Activated T-cell treated with anti-CD3 and anti-CD28 coated beads for 1 hour (primary cell): Measurements from ENCODE around the gene HOXC11.

Experiments used
- DNase-seq: peaks from one replicate; pipeline ENCODE4 v3.0.0-alpha.2; 2020; ENCODE audit warnings: low read depth

The HOXC11 gene

DNA sequence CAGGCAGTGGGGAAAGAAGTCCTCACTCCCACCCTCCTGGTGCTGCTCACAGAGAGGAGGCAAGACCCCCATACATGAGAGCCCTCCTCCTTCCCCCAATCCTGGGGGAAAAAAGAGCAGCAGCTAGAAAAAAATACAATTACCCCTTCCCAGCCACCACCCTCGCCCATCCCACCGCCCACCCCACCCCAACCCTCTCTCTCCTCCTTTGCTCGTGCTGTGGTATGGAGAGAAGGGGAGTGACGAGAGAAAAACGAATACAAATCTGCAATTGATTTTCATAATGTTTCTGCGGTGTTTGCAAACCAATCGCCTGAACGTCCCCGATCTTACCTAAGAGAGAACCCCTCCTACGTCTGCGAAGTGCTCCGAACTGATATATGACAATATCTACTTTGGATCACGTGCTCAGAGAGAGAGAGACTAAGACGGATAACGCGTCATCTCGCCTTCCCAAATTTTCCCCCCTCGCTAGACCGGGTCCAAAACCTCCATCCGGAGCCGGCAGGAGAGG lies at the start of gene HOXC11:
Gene HOXC11, plus strand, starts transcription at position 405 of the 514 bp plus-strand sequence. CDS start 116 bp downstream, outside the sequence.
- no peak for DNase-seq

DNA sequence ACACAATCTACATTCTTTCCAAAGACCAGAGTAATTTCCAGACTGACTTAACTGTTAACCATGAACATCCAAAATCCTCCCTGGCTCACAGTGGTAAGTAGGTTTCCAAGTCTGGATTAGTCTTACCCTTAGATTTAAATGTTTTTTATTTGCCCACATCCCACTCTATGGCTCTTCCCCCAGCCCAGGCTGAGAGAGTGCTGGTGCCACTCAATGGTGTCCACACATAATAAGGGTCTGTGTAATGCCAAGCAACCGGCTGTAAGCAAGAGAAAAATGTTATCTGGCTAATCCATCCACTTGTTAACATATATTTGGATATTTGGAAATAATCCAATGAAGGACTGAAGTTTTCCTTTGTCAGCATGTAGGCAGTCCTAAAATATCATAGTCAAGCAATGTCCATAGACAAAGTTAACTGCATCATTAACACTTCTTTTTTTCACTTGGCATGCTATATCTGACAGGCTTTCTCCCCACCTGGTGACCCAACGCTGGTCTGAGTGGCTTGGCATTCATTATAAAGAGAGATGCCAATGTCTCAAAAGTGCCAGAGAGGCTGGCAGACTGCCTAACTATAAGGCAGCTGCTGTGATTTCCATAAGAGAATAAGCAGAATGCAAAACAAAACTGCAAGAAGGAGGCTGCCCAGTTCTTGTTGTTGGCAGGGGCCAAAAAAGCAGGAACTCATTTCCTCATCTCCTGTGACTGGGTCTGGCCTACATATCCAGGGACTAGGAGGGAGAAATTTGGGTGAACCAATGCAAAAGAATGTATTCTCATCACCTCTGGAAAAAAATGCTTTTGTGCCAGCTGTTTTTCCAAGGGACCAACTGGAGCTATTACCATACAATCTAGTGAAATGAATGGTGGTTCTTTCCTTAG lies 48.2 kb upstream of the HOXC11 start:
- no peak for DNase-seq

DNA sequence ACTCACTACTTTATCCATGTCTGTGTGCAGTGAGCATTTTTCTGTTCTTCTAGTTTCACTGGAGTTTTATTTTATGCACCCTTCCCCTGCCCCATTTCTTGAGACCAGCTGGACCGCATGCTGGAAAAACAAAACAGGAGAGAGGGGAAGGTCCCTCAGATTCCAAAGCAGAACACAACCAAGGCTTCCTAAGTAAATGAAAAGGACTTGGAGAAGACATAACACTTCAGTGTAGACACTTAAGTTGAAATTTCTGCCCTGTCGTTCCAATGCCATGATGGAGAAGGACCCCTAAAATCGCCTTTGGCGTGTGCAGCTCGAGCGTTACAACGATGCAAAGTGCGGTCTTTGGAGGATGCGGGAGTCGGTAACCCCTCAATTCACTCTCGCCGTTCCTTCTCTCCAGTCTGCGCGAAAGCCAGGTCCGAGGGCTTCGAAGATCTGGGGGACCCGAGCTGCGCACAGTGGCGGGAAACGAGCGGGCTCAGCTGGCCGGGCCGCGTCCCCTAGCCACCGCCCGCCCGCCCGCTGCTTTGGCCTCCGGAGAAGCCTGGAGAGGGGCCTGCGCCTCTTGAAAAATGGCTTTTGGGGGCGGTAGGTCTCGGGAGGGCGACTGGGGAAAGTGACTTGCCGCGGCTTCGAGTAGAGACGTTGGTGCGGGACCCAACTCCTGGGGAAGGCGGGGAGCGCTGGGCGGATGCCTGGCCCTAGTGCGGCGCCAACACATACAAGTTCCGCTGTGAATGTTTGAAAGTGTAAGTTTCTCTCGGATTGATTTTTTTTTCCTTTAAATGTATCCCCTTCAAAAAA lies 45.5 kb upstream of the HOXC11 start:
- DNase-seq, result no peak

DNA sequence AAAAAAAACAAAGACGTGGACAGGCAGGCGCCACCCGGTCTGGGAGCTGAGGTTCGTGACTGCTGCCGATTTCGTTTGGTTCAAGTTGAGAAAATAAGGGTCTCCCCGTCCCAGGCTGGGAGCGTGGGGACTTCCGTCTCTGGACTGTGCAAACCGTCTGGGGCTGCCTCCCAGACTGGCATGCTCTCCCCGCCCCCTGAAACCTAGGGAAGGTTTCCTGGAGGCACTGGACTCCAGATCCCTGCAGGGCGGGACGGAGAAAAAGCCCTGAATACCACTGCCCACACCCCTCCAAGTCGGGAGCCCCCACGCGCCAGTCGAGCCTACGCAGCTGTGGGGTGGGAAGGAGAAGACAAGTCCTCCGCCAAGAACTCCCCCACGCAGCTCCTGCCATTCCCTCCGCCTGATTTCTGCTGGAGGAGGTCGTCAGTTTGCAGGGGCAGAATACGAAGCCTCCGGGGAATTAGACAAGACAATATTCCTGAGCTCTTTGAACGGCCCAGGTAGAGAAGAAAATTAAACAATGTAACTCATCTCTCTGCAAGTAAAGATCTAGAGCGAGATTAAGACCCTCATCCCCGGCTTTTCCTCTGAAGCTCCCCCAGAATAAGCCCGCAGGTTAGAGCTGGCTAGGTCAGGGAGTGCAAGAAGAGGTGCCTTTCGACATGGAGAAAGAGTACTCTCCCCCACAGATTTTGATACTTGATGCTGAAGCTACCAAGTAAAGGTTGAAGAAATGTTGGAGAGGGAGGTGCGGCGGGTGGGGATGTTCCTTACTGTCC lies 44.7 kb upstream of the HOXC11 start:
- DNase-seq, result no peak

DNA sequence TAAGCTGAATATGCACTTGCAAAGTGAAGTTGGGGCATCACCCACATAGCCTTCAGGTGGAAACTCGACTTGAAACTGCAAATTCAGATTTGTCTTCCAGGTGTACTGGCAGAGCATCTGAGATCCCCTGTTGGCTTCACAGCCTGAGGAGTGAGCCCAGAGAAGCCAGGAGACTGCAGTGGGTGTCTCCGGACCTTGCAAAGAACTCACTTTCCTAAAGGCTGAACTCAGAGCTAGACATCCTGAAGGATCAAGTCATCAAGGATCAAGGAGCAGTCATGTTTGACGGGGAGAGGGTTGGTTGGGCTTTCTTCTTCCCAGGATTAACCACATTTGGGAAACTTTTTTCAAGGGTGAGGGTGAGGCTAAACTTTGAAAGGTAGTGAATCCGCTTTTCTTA lies 43.4 kb upstream of the HOXC11 start:
- no peak for DNase-seq

DNA sequence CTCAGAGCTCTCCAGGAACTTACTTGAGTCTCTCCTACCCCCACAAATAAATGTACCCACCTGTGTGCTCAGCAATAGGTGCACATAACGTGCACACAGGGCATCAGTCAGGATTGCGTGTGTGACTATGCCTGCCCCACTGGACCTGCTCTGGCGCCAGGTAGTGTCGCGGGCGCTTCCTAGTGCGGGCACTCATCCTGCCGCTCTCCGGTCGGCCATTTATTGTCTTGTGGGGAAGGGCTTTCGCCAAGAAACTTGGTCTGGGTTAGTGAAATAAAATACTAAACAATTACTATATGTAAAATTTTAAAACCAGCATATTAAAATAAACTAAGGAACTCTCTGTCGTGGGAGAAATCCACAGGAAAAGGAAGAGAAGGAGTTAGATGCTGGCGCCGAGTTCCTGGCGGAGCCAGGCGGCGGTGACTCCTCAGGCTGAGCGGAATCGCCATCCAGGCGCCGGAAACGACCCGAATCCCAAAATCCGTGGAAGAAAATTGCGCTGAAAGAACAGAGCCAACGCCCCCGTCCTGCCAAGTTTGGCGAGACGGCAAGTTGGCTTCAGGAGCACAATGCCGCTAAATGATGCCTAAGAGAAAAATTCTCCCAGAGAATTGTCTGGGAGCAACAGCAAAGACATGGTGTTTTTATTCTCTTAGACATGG lies 42.2 kb upstream of the HOXC11 start:
- DNase-seq, result no peak

DNA sequence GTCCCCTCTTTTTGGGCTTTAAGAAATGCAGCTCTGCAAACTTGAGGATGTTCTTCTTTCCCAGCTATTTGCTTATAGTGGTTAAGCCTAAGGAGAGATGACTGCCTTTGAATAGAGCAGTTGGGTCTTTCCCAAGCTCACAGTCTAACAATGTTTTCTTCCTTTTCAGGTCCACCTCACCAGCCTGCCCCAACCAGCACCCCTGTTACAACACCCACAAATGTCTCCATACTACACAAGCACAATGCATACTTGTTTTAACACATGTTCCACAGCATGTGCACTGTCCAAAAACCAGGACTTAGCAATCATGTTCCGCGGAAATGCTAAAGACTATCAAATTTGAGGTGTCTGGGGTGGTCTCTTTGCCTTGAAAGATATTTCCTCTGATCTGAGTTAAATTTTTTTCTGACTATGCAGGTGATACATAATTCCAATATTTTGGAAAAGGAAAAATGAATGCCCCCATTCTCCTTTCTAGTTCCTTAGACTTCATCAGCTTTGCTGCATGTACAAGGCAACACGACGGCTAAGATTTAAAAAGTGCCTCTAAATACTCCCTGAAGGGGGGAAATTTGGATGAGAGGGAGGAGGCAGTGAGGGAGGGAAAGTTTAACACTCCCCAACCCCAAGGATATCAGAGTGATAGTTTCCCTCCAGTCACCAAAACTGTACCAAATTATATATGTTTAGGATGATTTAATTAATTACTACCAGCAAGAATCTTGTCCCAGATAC lies 40.9 kb upstream of the HOXC11 start:
- no peak for DNase-seq

DNA sequence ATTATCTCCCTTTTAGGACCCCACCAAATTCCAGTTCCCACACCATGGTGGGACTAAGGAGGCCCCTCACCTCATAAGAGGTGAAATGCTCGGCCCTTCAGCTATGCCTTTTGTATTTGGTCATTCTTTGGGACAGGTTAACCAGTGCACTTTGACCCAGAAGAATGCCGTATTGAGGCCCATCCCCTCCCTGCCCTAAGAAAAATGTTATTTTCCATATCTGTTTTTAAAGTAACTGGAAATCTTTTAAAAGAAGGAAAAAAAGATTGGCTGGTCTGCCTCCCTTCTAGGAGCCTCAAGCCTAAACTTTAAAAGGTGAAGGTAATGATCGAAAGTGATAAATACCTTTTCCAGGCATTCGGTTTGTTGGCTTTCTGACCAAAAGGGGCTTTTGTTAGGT lies 40.0 kb upstream of the HOXC11 start:
- DNase-seq, result no peak

DNA sequence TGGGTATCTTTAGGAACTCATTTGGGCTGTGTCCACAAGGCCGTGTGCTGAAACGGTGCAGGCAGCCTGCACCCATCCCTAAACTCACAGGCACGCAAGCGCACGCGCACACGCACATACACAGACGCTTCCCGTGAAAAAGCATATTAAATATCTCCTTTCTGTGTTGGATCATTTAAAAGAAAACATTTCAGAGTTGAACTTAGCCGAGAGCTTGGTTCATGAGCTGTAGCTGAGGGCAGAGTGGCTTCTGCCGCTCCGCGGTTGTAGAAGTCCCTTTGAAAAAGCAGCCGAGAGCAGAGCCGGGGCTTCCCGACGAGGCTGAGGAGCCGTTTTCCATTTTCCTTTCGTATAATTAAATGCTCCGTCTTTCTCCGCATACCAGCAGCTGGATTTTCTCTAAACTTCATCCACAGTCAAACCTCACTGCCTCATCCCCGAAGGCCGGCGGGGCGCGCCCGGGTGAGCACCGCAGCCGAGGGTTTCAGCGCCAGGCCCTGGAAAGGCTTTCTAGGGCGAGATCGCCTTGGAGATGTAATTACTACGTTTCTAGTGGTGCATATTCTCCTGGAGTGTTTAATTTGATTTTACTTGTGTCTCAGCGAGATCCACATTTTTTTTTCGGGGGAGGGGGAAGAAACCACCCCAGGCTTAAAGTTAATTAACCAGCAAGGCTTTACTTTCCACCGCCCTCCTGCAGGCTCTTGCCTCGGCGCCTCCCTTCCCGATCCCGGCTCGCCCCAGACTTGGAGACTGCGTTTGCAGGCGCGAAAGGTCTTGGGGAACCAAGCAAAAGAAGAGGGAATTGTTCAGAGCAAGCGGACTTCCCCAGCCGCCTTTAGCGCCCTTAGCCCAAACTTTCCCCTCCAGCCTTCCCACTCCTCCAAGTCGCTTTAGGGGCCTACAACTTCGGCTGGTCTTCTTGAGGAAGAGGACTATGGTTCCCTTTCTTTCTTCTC lies 37.3 kb upstream of the HOXC11 start:
- no peak for DNase-seq

DNA sequence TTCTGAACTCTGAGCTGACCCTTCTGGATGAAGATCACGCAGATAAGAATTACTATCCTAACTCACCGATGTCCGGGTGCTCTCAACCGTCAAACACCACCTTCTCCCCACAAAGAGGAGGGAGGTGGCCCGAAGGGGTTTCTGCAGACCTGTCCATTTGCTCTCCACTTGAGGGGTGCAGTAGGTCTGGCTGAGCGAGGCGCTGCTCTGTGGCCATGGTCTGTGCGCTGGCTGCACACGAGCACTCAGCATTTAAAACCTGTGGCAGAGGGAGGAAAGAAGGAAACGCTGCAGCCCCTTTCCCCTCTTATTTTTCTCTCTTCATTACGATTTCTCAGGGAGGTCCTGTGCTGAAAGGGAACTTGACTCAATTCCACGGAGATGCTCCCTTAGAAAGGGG lies 35.8 kb upstream of the HOXC11 start:
- no peak for DNase-seq

DNA sequence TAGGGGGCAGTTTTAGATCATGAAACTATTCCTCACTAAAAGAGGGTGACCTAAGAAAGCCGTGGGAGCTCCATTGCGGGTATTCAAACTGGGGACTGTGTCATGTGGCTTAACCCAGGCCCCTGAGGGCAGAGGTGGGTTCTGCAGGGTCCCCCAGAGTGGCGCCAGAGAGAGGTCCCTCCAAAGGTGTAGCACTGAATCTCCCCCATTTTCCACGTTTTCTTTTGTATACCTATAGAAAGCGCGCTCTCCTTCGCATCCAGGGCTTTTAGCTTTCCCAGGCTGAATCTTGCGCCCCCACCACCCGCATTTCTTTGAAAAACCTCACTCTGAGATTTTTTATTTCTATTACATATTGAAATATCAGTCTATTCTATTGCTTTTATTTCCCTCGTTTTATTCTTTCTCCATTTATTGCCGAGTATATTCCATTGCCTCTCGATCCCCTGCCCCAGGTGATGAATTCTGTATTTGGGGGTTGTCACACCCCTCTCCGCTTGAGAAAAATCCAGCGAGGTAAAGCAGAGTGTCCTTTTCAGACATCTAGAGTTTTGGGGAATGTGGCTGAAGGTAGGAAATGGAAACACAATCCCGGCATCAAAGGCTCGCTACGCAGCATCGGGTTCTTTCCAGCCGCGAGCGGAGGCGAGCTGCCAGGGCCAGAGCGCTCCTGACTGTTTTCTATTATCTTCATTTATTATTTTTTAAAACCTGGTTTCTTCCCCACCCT lies 35.2 kb upstream of the HOXC11 start:
- no peak for DNase-seq

DNA sequence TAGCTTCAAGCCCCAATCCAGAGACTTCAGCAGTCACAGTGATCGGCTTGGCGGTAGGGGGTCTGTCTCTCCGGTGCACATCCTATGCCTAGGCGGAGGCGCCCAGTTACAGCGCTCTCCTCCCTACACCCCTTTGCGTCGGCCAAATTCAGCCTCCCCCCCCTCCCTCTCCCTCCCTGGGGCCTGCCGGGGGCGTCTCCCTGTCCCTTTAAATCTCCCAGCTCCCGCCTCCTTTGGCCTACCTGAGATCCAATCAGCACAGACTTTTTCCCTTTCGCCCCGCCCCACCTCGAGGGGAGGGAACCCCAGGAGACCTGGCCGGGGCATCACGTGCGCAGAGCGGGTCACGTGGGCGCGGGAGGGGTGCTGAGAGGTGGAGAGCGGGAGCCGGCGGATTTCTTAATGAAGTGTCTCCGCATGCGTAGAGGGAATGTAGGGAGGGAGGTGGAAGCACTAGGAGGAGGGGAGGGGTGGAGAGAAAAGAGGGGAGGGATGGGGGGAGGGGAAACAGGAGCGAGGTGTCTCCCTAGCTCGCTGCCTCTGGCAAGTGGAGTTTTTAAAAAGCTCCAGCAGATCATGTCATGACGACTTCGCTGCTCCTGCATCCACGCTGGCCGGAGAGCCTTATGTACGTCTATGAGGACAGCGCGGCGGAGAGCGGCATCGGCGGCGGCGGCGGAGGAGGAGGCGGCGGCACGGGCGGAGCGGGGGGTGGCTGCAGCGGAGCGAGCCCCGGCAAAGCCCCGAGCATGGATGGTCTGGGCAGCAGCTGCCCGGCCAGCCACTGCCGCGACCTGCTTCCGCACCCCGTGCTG lies 34.4 kb upstream of the HOXC11 start, which contains the start of gene HOXC13:
Gene HOXC13, plus strand, starts transcription at position 506 of the 815 bp plus-strand sequence. Its CDS starts 76 bp downstream, at position 582.
- DNase-seq, result no peak

DNA sequence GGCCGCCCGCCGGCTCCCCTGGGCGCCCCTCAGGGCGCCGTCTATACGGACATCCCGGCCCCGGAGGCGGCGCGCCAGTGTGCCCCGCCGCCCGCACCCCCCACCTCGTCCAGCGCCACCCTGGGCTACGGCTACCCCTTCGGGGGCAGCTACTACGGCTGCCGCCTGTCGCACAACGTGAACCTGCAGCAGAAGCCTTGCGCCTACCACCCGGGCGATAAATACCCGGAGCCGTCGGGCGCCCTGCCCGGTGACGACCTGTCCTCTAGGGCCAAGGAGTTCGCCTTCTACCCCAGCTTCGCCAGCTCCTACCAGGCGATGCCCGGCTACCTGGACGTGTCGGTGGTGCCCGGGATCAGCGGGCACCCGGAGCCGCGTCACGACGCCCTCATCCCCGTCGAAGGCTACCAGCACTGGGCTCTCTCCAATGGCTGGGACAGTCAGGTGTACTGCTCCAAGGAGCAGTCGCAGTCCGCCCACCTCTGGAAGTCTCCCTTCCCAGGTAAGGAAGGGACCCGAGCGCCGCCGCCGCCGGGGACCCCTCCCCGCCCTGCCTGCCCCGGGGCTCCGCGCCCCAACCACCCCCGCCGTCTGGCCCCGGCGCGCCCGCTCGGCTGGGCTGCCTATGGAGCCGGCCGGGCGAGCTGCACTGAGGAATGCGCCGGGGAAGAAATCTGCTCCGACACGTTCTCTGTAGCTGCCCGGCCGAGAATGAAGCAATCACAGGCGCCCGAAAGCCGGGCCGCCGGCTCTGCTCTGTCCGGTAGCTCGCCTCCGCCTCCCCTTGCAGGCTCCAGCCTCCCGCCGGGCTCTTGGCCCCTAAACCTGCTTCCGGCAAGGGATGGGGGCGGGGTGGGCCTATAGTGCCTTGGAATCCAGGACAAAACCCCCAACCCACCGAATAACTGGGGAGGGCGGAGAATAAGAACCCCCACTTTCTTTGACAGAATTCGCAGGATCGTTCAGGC lies 33.5 kb upstream of the HOXC11 start:
- DNase-seq, result no peak

DNA sequence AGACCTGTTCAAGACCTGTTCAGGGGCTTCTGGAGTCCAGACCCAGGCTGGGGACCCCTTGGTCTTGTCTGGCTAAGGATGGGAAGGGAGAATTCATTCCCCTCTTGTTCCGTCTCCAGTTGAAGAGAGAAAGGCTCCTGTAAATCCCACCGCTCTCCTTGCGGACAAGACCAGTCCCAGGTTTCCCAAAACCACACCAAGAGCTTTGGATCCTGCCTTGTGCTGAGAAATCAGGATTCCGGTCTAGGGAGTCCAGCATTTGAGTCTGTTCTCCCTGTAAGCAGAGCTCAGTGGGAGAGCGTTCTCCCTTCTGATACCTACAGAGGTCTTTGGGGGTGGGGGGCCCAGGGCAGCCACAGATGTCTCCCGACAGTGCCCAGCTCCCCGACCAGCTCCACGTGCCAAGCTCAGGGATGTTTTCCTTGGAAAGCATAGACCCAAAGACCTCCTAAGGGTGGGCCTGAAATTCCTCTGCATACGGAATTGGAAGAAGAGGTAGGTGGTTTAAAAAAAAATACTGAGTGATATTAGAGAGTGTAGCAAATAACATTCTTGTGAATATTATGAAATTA lies 32.4 kb upstream of the HOXC11 start:
- DNase-seq, result no peak

DNA sequence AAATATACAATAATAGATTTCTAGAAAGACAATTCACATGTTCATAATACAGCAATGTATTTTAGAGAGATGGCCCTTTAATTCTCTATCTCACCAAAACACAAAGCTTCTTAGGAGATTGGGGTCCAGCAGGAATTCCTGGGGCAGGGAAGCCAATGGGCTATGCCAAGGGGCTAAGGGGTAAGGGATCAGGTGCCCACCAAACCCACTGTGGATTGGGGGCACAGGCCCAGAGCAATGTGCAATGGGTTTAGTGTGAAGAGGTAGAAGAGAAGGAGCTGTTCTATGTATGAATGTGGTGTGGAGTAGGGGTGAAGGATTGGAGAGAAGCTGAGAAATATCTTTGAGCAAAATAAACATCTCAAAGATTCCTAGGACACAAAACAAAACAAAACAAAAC lies 31.7 kb upstream of the HOXC11 start:
- DNase-seq, result no peak

DNA sequence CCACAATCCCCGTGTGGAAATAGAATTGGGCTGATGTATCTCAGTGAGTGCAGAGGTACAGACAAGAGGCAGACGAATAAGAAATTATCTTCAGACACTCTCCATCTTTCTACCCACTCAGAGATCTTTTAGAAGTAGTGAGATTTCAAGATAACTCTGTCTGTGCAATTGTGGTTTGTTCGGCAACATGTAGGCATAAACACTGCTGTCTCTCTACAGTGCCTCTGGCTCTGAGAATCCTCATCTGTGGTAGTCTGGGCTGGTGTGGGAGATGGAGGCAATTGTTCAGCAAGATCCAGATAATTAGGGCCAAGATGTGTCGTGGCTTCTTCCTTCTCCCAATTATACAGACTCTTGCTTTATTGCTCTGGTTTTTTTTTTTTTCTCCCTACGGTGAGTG lies 31.2 kb upstream of the HOXC11 start:
- no peak for DNase-seq
